NK-92 (cell line): ENCODE measurements around the gene UNC119B.

Experiments used
- DNase-seq: peaks from one replicate; lab custom pipeline; 2025; ENCODE audit not compliant: unreplicated experiment; lab: John Stamatoyannopoulos, UW

UNC119B gene

DNA sequence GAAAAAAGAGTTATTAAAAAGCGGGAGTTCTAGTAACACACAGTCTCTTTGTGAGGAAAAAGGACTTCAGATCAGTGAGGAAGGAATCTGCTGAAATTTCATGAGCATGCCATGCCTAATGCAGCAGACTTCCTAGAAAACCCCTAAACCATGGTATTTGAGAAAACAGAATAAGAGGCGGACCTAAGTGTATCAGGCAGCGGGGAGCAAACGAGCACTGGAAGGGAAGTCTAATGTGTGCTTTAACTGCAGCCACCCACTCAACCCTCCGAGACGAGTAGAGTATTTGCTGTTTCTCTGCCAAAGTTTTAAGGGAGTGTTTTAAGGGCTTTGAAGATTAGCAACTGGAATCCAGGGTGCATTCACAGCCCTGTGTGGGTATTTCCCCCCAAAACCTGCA, 51.8 kb downstream of the UNC119B start:
- DNase-seq = no peak

DNA sequence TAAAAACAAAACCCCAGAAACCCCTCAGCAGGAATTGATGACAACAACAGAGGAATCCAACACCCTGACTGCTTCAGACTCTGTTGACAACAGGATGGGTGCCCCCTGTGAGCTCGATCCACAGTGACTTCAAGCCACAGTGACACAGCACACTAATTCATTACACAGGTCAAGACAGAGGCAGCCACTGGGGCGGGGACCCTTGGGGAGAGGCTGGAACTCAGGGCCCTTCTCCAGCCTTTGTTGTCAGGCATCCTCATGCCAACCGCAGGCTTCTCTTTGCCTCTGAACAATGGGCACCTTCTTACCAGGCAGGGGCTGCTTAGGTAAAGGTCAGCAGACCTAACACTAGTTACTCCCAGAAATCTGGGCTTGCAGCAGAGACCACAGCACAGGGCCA, 53.0 kb downstream of the UNC119B start:
- DNase-seq = no peak

DNA sequence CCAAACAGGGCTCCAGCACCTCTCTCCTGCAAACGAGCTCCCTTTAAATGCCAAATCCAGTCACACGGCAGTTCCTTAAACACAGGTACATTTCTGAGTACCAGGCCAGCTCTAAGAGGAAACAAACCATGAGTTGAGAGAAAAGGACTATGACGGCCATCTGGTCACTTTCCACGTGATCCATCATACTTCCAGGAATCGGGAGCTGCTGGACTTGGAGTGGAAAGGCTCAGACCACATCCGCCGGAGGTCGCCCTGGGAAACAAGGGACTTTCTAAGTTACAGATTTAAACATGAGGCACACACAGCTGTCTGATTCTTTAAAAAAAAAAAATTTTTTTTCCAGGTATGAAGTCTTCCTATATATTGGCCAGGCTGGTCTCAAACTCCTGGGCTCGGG, 54.6 kb downstream of the UNC119B start:
- DNase-seq = no peak

GRCh38 chr12:120766566-120766965, 56.3 kb downstream of the UNC119B start:
- no peak for DNase-seq

GRCh38 chr12:120767071-120768024, 57.1 kb downstream of the UNC119B start:
- no peak for DNase-seq

DNA sequence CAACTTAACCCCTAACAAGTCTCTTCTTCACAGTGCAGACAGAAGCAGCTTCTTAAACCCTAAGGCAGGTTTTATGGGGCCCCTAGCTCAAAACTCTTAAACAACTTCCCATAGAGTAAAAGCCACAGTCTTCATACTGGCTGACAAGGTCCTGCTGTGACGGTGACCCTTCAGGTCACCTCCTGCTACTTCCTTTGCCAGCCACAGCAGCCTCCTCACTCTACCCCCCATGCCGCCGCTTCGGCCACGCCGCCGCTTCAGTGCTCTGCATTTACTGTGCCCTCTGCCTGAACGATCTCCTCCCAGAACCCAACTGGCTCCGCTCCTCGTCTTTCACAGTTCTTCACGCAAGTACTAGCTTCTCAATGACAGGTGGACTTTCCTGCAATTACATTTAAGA, 60.8 kb downstream of the UNC119B start:
- no peak for DNase-seq
